ENCODE data around the gene ATP1A1.

DNA sequence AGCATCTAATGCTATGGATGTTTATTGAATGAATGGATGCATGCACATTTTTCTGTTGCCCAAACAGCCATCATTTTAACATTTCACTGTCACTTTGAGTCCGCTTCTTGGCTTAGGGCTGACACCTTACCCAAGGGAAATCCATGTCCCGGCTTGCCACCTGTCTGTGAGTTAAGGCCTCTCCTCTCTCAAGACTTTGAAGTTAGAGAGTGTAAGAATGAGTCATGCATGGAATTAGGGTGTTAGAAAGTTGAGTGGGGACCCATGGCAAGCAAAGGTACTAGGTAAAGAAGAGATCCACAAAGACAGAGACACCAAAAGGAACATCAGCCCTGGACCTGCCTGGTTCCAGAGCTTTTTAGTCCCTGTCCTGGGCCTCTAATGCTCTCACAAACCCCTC is 35.1 kb downstream of the ATP1A1 start:
- TF ChIP-seq, protein P1, sequence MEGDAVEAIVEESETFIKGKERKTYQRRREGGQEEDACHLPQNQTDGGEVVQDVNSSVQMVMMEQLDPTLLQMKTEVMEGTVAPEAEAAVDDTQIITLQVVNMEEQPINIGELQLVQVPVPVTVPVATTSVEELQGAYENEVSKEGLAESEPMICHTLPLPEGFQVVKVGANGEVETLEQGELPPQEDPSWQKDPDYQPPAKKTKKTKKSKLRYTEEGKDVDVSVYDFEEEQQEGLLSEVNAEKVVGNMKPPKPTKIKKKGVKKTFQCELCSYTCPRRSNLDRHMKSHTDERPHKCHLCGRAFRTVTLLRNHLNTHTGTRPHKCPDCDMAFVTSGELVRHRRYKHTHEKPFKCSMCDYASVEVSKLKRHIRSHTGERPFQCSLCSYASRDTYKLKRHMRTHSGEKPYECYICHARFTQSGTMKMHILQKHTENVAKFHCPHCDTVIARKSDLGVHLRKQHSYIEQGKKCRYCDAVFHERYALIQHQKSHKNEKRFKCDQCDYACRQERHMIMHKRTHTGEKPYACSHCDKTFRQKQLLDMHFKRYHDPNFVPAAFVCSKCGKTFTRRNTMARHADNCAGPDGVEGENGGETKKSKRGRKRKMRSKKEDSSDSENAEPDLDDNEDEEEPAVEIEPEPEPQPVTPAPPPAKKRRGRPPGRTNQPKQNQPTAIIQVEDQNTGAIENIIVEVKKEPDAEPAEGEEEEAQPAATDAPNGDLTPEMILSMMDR (IDR thresholded peaks at IDR 0.05; ENCODE audit: low read length) = no peak
- TF ChIP-seq EZH2phosphoT487 (IDR thresholded peaks at IDR 0.05; ENCODE audit: low read length) = no peak

All from MM.1S (cell line).